ENCODE measurements around the gene MYL4. TPM values are rescaled to one million over a fixed set of nuclear protein-coding genes. Genes with fewer than 3 reads are reported as not detected.

Gene MYL4
- total RNA-seq, 1 donor from 2014 or later, result 1.1 TPM

GRCh38 chr17:47253541-47254402 is 44.6 kb downstream of the MYL4 start, which contains the start of gene ITGB3:
Gene ITGB3, plus strand, starts transcription at chr17:47253827. Its CDS starts 35 bp downstream, at chr17:47253862.
- TF ChIP-seq, protein P1, sequence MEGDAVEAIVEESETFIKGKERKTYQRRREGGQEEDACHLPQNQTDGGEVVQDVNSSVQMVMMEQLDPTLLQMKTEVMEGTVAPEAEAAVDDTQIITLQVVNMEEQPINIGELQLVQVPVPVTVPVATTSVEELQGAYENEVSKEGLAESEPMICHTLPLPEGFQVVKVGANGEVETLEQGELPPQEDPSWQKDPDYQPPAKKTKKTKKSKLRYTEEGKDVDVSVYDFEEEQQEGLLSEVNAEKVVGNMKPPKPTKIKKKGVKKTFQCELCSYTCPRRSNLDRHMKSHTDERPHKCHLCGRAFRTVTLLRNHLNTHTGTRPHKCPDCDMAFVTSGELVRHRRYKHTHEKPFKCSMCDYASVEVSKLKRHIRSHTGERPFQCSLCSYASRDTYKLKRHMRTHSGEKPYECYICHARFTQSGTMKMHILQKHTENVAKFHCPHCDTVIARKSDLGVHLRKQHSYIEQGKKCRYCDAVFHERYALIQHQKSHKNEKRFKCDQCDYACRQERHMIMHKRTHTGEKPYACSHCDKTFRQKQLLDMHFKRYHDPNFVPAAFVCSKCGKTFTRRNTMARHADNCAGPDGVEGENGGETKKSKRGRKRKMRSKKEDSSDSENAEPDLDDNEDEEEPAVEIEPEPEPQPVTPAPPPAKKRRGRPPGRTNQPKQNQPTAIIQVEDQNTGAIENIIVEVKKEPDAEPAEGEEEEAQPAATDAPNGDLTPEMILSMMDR (IDR thresholded peaks at IDR 0.05; ENCODE audit: unreplicated experiment), result no peak
- Mint-ChIP-seq H3K9me3 (peaks cover 3% of the 10 kb centered on the region), H3K27ac (no peak within 1 kb of the TSS), H3K4me3 (peak within 1 kb of the TSS; percentile 78), H3K27me3 (ENCODE audit: low read depth) (peaks cover 72% of the 10 kb centered on the region), H3K36me3 (no peaks in the 10 kb centered on the region), H3K4me1 (peaks cover 8% of the 10 kb centered on the region)
- peak; percentile 51 to 77 for DNase-seq (ENCODE audit: low spot score in 2 of 2, unreplicated experiment in 2 of 2)

- Mint-ChIP-seq H3K27ac (no peak overlapping the region), H3K9me3 (peaks cover 3% of the 10 kb centered on the region), H3K4me1 (peaks cover 8% of the 10 kb centered on the region), H3K27me3 (ENCODE audit: low read depth) (peaks cover 76% of the 10 kb centered on the region), H3K36me3 (no peaks in the 10 kb centered on the region), H3K4me3 (peak overlapping the region; percentile 78)
- DNase-seq (ENCODE audit: low spot score in 2 of 2, unreplicated experiment in 2 of 2), result no peak
- TF ChIP-seq, protein P1 (IDR thresholded peaks at IDR 0.05; ENCODE audit: unreplicated experiment), result no peak
Observed at GRCh38 chr17:47254403-47254943, 45.3 kb downstream of the MYL4 start.

DNA sequence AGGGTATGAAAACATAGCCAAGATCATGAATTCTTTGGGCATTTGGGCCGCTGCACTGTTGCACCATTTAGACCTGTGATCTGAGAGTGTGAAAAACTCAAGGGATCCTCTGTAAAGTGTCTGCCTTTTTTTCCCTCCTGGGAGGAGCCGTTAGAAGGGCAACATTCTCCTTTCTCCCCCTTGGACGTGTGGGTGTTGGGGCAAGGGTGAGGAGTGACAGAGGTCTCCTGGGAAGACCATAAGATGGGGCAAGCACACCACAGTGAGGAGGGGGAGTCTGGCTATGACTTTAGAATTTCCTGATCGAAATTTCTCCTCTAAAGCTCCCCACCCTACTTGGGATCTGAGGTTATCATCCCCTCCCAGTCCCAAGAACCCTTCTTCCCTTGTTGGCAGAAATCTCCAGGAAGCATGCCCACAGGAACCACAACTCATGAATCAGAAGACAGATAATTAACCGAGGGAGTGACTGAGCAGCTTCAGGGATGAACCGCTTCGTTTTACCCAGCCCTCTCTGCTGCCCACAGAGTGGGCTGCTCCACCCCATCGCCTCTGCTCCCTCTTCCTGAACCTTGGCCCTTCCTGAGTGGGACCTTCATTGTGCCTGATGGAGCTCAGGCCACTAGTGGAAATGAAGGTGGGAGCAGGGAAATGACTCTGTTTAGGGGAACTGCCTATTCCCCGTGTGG is 48.6 kb downstream of the MYL4 start:
- no peaks in the 10 kb centered on the region for H3K36me3 Mint-ChIP-seq
- H3K4me1 Mint-ChIP-seq, result peaks cover 8% of the 10 kb centered on the region
- no peak for DNase-seq (ENCODE audit: low spot score in 2 of 2, unreplicated experiment in 2 of 2)
- TF ChIP-seq, protein P1 (IDR thresholded peaks at IDR 0.05; ENCODE audit: unreplicated experiment), result no peak
- no peak overlapping the region for H3K27ac Mint-ChIP-seq
- H3K4me3 Mint-ChIP-seq, result no peak overlapping the region
- peaks cover 3% of the 10 kb centered on the region for H3K9me3 Mint-ChIP-seq
- H3K27me3 Mint-ChIP-seq (ENCODE audit: low read depth), result peaks cover 64% of the 10 kb centered on the region

DNA sequence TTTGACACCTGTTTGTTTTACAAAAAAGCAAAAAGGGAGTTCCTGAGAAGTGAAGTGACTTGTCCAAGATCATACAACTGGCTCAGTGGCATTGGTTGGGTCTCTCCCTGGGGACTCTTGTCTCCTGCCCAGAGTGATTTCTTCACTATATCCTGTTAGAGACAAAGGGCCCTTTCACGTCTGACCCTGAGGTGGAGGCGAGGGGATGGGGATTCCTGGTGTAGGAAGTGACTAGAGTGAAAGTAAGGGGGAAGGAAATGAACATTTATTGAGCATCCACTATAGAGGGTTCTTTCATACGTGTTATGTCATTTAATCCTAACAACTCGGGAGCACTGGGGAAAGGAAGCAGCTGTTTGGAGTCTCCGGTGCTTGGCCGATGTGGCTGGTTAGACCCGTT is 53.4 kb downstream of the MYL4 start:
- H3K27me3 Mint-ChIP-seq (ENCODE audit: low read depth), result peaks cover 22% of the 10 kb centered on the region
- H3K4me1 Mint-ChIP-seq, result no peaks in the 10 kb centered on the region
- no peak for DNase-seq (ENCODE audit: low spot score in 2 of 2, unreplicated experiment in 2 of 2)
- TF ChIP-seq, protein P1 (IDR thresholded peaks at IDR 0.05; ENCODE audit: unreplicated experiment), result no peak
- H3K36me3 Mint-ChIP-seq, result no peaks in the 10 kb centered on the region
- no peak overlapping the region for H3K27ac Mint-ChIP-seq
- H3K9me3 Mint-ChIP-seq, result peaks cover 3% of the 10 kb centered on the region
- H3K4me3 Mint-ChIP-seq, result no peak overlapping the region

- TF ChIP-seq, protein P1 (IDR thresholded peaks at IDR 0.05; ENCODE audit: unreplicated experiment), result no peak
- no peak overlapping the region for H3K4me3 Mint-ChIP-seq
- H3K27ac Mint-ChIP-seq, result no peak overlapping the region
- H3K27me3 Mint-ChIP-seq (ENCODE audit: low read depth), result peaks cover 8% of the 10 kb centered on the region
- peaks cover under 1% of the 10 kb centered on the region for H3K9me3 Mint-ChIP-seq
- H3K4me1 Mint-ChIP-seq, result no peaks in the 10 kb centered on the region
- no peaks in the 10 kb centered on the region for H3K36me3 Mint-ChIP-seq
- DNase-seq (ENCODE audit: low spot score in 2 of 2, unreplicated experiment in 2 of 2), result no peak
Observed at GRCh38 chr17:47264166-47264565, 55.0 kb downstream of the MYL4 start.
